ENCODE data around the gene C15orf40.
A peak's percentile ranks its signal among the peaks of the same experiment; 100 is the strongest.
"Not testable (repeated sequence)": the region's sequence is repeated elsewhere in the genome, so short reads cannot be mapped to it uniquely, and the experiment has no call there.

Gene C15orf40

DNA sequence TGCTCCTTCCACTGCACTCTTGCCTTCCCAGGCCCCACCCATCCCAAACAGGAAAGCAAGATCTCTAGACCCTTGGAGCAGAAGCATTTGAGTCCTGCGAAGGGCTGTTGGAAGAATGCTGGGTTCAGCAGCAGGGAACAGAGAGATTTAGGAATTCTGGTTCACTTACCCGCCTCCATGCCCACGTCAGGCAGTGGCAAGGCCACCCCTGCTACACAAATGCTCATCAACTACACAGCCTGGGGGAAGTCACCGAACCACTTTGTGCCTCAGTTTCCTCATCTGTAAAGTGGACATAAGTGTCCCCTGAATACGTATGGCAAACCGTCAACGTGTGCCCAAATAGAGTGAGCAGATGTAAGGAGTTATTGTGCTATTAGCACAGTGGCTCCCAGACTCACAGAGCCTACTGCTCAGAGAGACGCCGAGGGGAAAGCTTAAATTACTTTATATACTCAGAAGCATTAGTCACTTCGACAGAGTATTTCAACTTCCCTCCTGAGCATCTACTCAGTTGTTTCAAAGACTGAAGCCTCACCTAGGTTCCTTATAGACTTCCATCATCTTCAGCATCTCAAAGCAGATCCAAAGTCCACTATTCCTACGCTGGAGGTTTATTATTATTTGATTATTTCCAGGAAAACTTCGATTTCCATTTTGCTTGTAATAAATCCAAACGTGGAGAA lies 59.8 kb downstream of the C15orf40 start:
- DNase-seq = peak; percentile 33

DNA sequence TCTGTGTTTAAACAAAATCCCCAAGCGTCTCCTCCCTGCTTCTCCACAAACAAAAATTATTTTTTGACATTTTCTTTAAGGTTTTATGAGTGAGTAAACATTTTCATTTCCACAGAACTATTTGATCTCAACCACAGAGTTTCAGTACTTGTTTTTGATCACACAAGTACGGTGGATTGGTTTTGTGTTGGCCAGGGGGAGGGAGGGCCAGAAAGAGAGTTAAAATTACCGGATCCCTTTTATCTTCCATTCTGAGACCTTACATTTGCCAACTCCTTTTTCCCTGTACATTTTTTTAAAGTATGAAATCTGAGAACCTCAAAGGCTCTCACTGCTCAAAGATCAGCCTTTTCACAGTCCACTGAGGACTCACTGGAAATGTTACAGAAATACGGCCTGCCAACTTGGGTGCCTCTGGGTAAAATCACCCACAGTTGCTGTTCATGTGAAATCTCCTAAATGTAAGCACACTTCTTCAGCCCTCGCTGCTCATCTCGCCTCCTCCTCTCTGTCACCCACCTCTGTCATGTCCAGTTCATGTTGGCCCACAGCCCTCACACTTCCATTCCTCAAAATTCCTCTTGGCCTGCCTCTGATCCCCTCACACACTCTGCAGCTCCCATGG lies 60.6 kb downstream of the C15orf40 start:
- no peak for DNase-seq

DNA sequence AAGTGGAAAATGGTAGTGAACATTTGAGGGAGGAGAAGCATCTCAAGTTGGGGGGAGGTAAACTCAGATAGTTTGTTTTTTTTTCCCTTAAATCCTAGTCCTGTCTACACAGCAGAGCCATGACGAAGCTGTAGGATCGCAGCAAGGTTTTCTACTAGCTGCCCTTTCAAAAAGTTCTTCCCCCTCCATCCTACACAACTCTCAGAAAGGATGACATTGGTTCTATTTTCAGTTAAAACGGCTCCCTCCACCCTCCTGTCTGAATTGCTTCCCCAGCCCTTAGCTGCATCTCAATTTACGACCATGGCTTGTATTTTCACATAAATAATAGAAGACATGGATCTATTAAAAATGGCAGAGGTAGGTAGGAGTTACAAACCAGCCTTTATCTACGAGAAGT lies 61.1 kb downstream of the C15orf40 start:
- no peak for DNase-seq

DNA sequence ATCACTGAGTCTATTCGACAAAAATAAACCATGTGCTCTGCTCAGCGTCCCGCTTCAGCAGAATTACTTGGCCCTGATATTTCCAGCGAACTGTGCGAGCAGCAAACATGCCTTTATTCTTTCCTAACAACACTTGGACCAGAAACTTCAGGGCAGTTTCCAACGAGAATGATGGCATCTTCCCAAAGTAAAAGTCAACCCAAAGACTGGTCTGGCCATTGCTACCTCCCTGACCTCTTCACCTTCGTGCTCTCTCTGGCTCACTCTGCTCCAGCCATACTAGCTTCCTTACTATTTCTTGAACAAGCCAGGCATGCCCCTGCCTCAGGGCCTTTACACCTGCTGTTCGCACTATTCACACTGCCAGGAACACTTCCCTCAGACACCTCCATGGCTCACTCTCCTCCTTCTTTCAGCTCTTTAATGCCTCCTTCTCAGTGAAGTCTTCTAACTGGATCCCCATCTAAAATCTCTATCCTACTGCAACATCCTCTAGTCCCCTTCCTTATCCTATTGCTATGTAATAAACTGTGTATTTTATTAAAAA lies 65.2 kb downstream of the C15orf40 start:
- DNase-seq = no peak

DNA sequence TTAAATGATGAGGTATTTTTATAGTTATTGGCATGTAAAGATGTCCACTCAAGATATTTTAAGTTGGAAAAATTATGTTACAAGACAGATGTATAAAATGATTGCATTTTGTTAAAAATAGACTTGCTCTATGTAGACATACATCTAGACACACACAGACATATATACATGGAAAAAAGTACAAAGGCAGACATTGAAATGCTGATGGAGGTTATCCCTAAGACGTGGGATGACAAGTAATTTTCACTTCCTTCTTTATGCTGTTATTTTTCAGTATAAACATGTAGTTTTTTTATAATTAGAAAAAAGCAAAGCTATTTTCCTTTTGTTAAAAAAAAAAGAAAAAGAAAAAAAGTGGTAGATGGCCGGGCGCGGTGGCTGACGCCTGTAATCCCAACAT lies 66.1 kb downstream of the C15orf40 start:
- no peak for DNase-seq

DNA sequence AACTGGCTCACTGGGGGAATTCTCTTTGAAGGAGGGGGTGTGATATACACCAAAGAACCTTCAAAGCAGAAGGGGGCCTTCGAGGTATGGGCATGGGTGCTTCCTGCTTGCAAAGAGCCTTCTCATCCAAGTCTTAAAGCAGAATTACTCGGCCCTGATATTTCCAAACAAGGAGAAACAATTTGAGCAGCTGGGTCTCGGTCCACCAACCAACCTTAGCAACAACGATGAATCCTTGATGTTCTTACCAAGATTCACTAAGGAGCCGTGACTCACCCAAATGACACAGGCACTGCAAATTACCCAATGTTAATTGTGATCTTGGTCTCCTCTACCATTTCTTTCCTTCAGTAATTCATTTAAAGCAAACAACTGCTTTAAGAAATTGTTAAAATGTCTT lies 66.6 kb downstream of the C15orf40 start:
- peak; percentile 64 for DNase-seq

DNA sequence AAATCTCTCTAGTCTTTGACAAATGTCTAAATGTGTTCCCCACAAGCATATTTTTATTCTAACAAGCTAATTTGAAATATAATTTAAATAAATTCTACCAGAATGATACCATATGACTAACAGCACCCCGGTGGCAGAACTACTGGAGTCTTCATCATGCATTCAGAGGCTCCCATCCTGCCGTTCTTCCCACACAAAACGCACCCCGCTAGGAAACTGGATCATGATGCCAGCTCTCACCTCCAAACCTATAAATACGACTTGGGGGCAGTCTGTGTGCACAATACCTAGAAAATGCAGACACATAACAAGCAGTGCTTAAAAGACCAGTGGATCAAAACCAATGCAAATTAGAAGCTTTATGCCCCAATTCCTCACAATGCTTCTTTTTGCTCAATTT lies 67.4 kb downstream of the C15orf40 start:
- no peak for DNase-seq

DNA sequence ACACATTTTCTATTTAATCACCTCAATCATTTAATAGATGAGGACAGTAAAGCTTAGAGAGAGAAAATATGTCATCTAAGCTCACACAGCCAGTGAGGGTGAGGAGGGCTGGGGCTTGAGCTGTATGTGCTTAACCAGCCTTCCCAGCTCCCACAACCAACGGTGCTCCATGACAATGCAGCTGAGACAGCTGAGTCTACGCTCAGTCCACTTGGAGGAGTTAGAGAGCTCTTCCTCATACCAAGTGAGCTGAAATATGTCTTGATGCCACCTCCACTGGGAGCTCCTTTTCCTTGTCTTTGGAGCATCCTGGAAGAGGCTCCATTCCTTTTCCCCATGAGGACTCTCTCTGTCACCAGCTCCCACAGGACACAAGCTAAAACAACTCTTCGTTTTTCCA lies 68.3 kb downstream of the C15orf40 start:
- no peak for DNase-seq

DNA sequence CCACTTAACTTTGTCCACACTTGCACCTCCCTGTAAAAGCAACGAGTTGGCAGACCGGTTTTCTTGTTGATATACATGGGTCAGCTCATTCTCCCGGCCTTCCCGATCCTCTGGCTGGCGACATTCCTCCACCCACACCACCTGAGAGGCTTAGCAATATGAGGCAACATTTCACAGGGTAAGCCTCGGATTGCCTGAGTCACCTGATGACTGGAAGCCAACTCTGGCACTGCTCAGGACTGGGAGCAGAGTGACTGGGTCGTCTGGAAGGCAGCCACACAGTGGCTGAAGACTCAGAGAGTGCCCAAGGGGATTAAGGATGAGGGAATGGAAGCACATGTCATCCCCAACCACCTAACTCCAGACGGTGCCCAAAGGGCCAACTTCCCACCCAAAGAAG lies 68.7 kb downstream of the C15orf40 start:
- DNase-seq = peak; percentile 56

DNA sequence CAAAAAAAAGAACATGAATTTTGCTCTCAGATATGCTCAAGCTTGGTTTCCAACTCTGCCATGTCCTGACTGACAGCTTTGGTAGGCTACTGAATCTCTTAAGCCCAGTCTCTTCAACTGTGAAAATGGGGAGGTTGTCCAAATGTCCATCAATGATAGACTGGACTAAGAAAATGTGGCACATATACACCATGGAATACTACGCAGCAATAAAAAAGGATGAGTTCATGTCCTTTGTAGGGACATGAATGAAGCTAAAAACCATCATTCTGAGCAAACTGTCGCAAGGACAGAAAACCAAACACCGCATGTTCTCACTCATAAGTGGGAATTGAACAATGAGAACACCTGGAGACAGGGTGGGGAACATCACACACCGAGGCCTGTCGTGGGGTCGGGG lies 71.8 kb downstream of the C15orf40 start:
- DNase-seq = not testable (repeated sequence)

All from fibroblast of skin of right quadriceps (primary cell).